Tibial artery (tissue), 4 donors: ENCODE measurements around the gene SGMS2.

Source experiments
- DNase-seq, 2 donors: peaks; one replicate each; pipeline ENCODE4 v3.0.0-alpha.2; 2019
- H3K27ac ChIP-seq, 2 donors: fragments of 200-600 bp; sonication (generic) in 1 of 2; 1 replicate in 1 of 2; 2 replicates in 1 of 2; pipeline ENCODE4 v1.5.1; 2018 to 2019; ENCODE audit warnings: mild to moderate bottlenecking in 1 of 2
- H3K27me3 ChIP-seq, 2 donors: fragments of 200-600 bp; sonication (generic) in 1 of 2; one replicate each; pipeline versions ENCODE4 v1.5.1 to v1.6.0; 2016 to 2019
- H3K36me3 ChIP-seq, 3 donors: fragments of 200-600 bp; sonication (generic) in 2 of 3; one replicate each; pipeline ENCODE4 v1.5.1; 2016 to 2019; ENCODE audit warnings: mild to moderate bottlenecking in 2 of 3
- H3K4me1 ChIP-seq, 4 donors: fragments of 200-600 bp; sonication (generic) in 2 of 4; 1 replicate in 3 of 4; 2 replicates in 1 of 4; pipeline ENCODE4 v1.5.1; 2016 to 2019
- H3K4me3 ChIP-seq, 2 donors: fragments of 200-600 bp; sonication (generic) in 1 of 2; 1 replicate in 1 of 2; 2 replicates in 1 of 2; pipeline ENCODE4 v1.5.1; 2018 to 2019; ENCODE audit warnings: mild to moderate bottlenecking in 2 of 2
- H3K9me3 ChIP-seq, 3 donors: fragments of 200-600 bp; sonication (generic) in 1 of 3; one replicate each; pipeline ENCODE4 v1.5.1; 2016 to 2019
- CTCF ChIP-seq, 2 experiments: fragments of 200-600 bp in 1 of 2; fragments of 450-650 bp in 1 of 2; IDR thresholded peaks; one replicate each; pipeline ENCODE4 v1.5.1; 2017 to 2019; ENCODE audit warnings: antibody characterized with exemption in 2 of 2, mild to moderate bottlenecking in 1 of 2, moderate library complexity in 1 of 2
- intact Hi-C: fragments of 100-400 bp; cut with DNase I; formaldehyde crosslinking; loops from one replicate; pipeline ENCODE4 v1.15.0; 2023; ENCODE audit warnings: low total_unique reads

The SGMS2 gene

GRCh38 chr4:107894138-107894603 is 69.4 kb downstream of the SGMS2 start:
- Histone ChIP-seq H3K27me3 (no peaks in the 10 kb centered on the region), H3K4me1 (peaks cover 0 to 32% (median 13%) of the 10 kb centered on the region in 4 donors), H3K4me3 (no peak overlapping the region), H3K36me3 (no peaks in the 10 kb centered on the region), H3K9me3 (no peaks in the 10 kb centered on the region), H3K27ac (no peak overlapping the region)
- intact Hi-C loops = no loop called here
- no peak for TF ChIP-seq CTCF (IDR thresholded peaks at IDR 0.05)
- no peak for DNase-seq

GRCh38 chr4:107896158-107896645 is 71.5 kb downstream of the SGMS2 start:
- H3K27ac ChIP-seq = peak overlapping the region in 1 of 2 donors; percentile 32
- intact Hi-C loops = no loop called here

GRCh38 chr4:107896646-107897045 is 71.9 kb downstream of the SGMS2 start:
- no peaks in the 10 kb centered on the region for H3K36me3 ChIP-seq
- H3K9me3 ChIP-seq = no peaks in the 10 kb centered on the region
- H3K27ac ChIP-seq = peak overlapping the region in 1 of 2 donors; percentile 32
- intact Hi-C loops = no loop called here
- no peak overlapping the region for H3K4me3 ChIP-seq
- H3K27me3 ChIP-seq = no peaks in the 10 kb centered on the region
- peaks cover 0 to 32% (median 13%) of the 10 kb centered on the region in 4 donors for H3K4me1 ChIP-seq
- TF ChIP-seq CTCF (IDR thresholded peaks at IDR 0.05) = no peak
- no peak for DNase-seq

More at GRCh38 chr4:107896158-107896645, 71.5 kb downstream of the SGMS2 start:
- no peaks in the 10 kb centered on the region for H3K27me3 ChIP-seq
- no peaks in the 10 kb centered on the region for H3K9me3 ChIP-seq
- H3K4me3 ChIP-seq = no peak overlapping the region
- no peak for TF ChIP-seq CTCF (IDR thresholded peaks at IDR 0.05)
- H3K4me1 ChIP-seq = peaks cover 0 to 32% (median 13%) of the 10 kb centered on the region in 4 donors
- no peaks in the 10 kb centered on the region for H3K36me3 ChIP-seq
- DNase-seq = no peak

DNA sequence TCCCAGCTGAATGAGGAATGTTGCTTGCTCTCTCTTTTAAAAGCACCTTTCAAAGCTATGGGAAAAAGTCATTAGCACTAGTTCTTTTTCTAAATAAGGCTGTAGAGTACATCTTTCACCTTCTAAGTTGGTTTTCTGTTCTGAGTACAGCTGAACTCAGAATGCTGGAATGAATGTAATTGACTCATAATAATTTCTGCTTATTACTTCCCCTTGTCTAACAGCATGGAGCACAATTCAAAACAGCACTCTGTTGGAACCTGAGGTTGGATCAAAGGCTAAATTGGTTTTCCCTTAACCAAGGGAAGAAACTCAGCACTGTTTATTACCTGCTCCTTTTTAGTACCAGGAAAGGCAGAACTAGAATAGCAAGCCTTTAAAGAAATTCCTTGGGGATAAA is 73.1 kb downstream of the SGMS2 start:
- no peak overlapping the region for H3K27ac ChIP-seq
- H3K27me3 ChIP-seq = no peaks in the 10 kb centered on the region
- H3K4me1 ChIP-seq = peaks cover 0 to 32% (median 13%) of the 10 kb centered on the region in 4 donors
- intact Hi-C loops = no loop called here
- H3K4me3 ChIP-seq = no peak overlapping the region
- H3K9me3 ChIP-seq = no peaks in the 10 kb centered on the region
- no peak for TF ChIP-seq CTCF (IDR thresholded peaks at IDR 0.05)
- H3K36me3 ChIP-seq = no peaks in the 10 kb centered on the region
- DNase-seq = no peak

DNA sequence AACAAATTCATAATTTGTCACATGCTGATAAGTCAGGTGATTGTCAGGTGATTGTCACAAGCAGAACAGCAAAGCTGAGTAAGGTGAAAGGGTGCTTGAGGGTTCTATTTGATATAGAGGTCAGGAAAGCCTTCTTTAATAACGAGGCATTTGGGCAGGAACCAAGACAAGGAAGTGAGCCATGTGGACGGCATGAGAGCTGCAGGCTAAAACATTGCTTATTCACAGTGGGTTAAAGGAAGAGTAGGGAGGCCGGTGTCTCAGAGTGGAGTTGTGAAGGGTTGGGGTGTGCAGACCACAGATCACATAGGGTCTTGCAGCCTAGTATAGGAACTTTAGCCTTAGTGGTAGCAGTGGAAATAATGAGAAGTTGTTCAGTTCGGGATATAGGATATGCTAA is 75.3 kb downstream of the SGMS2 start:
- H3K27me3 ChIP-seq = no peaks in the 10 kb centered on the region
- H3K4me3 ChIP-seq = no peak overlapping the region
- intact Hi-C loops = no loop called here
- H3K9me3 ChIP-seq = no peaks in the 10 kb centered on the region
- peaks cover 0 to 30% (median 13%) of the 10 kb centered on the region in 4 donors for H3K4me1 ChIP-seq
- TF ChIP-seq CTCF (IDR thresholded peaks at IDR 0.05) = no peak
- peaks cover 0 to 8% (median 0%) of the 10 kb centered on the region in 3 donors for H3K36me3 ChIP-seq
- H3K27ac ChIP-seq = no peak overlapping the region
- no peak for DNase-seq

GRCh38 chr4:107900508-107900907 is 75.8 kb downstream of the SGMS2 start:
- no peak overlapping the region for H3K27ac ChIP-seq
- peaks cover 0 to 8% (median 0%) of the 10 kb centered on the region in 3 donors for H3K36me3 ChIP-seq
- peaks cover 0 to 26% (median 13%) of the 10 kb centered on the region in 4 donors for H3K4me1 ChIP-seq
- H3K9me3 ChIP-seq = no peaks in the 10 kb centered on the region
- DNase-seq = no peak
- no peaks in the 10 kb centered on the region for H3K27me3 ChIP-seq
- no peak for TF ChIP-seq CTCF (IDR thresholded peaks at IDR 0.05)
- intact Hi-C loops = no loop called here
- no peak overlapping the region for H3K4me3 ChIP-seq
